HG03432 (cell line): ENCODE measurements around the gene SSC5D.

ENCODE experiments used
- ATAC-seq: cut with Tn5 transposase; IDR thresholded peaks from one replicate; pipeline ENCODE4 v1.9.1; 2021; ENCODE audit warnings: mild to moderate bottlenecking, moderate library complexity; ENCODE audit not compliant: unreplicated experiment

Gene SSC5D

GRCh38 chr19:55552620-55553019, 64.4 kb downstream of the SSC5D start:
- no peak for ATAC-seq

- ATAC-seq: no peak
Observed at GRCh38 chr19:55553217-55554182, 65.3 kb downstream of the SSC5D start.

DNA sequence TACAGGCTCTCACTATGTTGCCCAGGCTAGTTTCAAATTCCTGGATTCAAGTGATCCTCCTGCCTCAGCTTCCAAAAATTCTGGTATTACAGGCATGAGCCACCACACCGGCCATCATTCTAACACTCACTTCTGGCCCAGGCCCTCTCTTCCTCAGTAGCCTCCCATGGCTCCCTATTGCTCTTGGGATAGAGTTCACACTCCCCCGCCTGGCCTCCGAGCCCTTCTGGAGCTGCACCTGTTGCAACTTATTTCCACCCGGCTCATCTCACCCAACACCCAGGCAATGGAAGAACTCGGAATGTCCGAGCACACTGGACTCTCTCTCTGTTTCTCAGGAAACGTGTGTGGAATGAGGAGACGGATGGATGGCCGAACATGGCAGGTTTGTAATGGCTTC, 66.1 kb downstream of the SSC5D start:
- ATAC-seq: no peak

GRCh38 chr19:55554741-55555152, 66.5 kb downstream of the SSC5D start:
- ATAC-seq: no peak

DNA sequence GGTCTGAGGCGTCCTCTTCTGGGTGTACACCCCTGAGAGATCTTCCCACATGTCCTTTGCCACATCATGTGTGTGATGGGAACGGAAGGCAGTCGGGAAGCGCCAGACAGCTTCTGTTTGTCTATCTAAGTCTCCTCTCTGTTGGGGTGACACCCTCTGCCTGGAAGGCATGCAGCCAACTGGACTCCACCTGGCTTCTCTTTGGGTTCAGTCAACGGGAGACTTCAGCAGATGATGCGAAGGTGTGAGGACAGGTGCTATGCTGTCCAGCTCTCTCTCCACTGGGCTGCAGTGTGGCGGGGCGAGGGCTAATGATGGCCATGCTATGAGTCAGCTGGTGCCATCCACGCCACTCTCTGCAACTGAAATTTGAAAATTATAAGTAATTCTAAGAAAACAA, 71.4 kb downstream of the SSC5D start:
- ATAC-seq: no peak

- no peak for ATAC-seq
Observed at GRCh38 chr19:55563261-55563690, 75.0 kb downstream of the SSC5D start.

DNA sequence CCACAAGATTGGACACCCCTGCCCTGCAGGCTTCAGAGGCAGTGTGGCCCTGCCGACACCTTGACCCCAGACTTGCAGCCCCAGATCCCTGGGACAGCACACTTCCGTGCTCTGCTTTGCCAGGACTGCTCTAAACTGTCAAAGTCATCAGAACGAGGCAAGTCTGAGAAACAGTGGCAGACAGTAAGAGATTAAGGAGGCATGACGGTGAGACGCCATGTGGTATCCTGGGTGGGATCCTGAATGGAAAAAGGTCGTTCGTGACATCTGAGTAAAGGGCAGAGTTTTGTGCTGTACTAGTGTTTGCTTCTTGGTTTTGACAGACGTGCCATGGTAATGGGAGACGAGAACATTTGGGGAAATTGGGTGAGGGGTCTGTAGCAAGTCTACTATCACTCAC, 78.6 kb downstream of the SSC5D start:
- no peak for ATAC-seq

DNA sequence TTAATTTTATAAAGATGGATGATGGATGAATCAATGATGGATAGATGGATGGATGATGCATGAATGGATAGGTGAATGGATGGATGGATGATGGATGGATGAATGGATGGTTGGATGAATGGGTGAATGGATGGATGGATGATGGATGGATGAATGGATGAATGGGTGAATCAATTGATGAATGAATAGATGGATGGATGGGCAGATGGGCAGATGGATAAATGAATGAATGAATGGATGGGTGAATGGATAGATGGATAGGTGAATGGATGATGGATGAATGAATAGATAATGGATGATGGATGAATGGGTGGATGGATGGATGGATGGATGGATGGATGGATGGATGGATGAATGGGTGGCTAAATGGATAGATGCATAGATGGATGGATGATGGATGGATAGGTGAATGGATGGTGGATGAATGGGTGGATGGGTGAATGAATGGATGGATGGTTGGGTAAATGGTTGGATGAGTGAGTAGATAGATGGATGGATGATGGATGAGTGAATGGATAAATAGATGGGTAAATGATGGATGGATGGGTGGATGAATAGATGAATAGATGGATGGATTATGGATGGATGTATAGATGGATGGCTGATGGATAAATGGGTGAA, 79.6 kb downstream of the SSC5D start:
- no peak for ATAC-seq
